Stimulated activated CD4-positive, alpha-beta T cell treated with anti-CD3 and anti-CD28 coated beads, TNF-alpha, amount 100 ng/mL, for 1 hour (primary cell): Measurements from ENCODE around the gene NXF1.
"Not testable (repeated sequence)": the region's sequence is repeated elsewhere in the genome, so short reads cannot be mapped to it uniquely, and the experiment has no call there.

Experiments used
- DNase-seq, 3 donors: peaks; one replicate each; pipeline ENCODE4 v3.0.0-alpha.2; 2020; ENCODE audit warnings: low read depth in 3 of 3, low spot score in 1 of 3

The NXF1 gene

DNA sequence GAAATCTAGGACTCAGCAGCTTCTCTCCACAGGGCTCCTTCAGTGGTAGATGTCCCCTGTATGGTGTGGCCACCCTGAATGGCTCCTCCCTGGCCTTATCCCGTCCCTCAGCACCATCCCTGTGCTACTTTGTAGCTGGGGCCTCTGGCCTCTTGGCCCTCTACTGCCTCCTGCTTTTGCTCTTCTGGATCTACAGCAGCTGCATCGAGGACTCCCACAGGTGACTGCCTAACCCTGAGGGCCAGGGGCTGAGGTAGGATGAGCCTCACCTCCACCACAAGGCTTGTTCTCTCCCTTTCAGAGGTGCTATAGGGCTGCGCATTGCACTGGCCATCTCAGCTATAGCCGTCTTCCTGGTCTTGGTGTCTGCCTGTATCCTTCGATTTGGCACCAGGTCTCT, 16.2 kb downstream of the NXF1 start:
- DNase-seq = no peak

DNA sequence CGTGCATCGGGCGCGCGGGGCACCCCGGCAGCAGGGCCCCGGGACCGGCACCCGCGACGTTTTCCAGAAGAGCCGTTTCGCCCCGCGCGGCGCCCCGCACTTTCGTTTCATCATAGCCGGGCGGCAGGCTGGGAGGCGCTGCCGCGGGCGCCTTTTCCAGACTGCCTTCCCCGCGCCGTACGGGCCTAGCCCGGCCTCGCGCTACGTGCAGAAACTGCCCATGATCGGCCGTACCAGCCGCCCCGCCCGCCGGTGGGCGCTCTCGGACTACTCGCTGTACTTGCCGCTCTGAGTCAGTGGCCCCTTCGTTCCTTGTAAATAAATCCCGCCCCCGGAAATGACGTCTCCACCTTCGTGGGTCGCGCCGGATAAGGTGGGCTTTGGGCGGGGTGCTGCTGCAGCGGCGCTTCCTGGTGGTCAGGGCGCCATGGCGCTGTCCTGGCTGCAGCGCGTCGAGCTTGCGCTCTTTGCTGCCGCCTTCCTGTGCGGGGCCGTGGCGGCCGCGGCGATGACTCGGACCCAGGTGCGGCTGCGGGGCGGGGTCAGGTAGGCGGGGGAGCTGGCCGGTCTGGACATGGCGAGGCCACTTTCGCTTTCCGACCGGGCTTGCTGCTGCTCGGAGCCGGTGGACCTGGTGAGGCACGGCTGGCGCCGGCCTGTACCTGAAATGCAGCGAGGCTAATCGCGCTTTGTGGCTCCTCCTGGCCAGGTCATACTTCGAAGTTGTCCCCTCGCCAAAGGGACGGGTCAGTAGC, 18.1 kb downstream of the NXF1 start, which contains the start of gene TMEM179B:
TSS of gene TMEM179B (plus strand) at position 398 of the 755 bp plus-strand sequence. CDS start at position 428, 30 bp downstream.
- DNase-seq = peak; percentile 91 to 94 (median 92)

DNA sequence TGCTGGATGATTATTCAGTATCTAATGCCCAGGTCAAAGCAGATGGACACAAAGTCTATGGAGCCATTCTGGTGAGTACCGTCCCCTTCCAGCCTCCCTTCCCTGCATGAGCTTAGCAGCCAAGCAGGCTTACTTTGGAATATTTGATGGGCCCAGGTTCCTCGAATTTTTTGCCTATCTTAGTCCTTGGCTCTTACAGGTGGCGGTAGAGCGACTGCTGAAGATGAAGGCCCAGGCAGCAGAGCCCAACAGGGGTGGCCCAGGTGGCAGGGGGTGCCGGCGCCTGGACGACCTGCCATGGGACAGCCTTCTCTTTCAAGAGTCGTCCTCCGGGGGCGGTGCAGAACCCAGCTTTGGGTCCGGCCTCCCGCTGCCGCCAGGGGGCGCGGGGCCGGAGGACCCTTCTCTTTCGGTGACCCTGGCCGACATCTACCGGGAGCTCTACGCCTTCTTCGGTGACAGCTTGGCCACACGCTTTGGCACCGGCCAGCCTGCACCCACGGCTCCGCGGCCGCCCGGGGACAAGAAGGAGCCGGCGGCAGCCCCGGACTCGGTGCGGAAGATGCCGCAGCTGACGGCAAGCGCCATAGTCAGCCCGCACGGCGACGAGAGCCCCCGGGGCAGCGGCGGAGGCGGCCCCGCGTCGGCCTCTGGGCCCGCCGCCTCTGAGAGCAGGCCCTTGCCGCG, 18.8 kb downstream of the NXF1 start:
- DNase-seq = peak; percentile 59 to 72 (median 64)

GRCh38 chr11:62782753-62783152, 22.5 kb downstream of the NXF1 start:
- DNase-seq = no peak

DNA sequence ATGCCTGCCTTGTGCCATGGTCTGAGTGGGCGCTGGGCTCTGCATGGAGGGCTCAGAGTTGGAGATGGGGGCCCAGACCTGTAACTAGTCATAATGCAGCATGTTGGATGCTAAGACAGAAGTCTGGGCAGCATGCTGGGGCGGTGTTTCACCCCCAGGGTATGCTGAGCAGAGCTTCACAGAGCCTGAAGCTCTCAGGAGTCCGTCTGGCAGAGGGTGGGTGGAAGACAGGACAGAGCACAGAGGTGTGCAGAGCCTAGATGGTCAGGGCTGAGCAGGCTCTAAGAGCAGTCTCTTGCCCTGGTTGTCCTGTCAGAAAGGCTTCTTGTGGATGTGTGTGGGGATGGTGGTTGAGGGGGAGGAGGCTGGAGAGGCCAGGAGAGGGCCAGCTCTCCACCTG, 26.8 kb downstream of the NXF1 start:
- DNase-seq = no peak

DNA sequence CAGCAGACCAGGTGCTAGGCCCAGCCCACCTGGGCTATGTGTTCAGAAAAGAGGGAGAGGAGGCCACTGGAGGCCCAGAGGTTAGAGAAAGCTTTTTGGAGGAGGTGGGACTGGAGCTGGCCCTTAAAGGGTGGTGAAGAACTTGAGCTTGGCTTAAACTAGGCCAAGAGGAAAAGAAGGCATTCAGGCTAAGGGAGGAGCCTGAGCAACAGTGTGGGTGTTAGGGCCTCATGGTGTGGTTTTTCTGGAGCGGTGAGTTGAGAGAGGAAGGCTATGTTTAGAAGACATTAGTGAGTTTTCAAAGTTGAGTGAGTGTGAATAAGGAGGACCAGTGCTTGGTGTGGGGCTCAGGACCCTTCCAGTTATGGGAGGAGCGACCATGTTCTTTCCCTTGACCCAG, 27.9 kb downstream of the NXF1 start:
- DNase-seq = no peak

DNA sequence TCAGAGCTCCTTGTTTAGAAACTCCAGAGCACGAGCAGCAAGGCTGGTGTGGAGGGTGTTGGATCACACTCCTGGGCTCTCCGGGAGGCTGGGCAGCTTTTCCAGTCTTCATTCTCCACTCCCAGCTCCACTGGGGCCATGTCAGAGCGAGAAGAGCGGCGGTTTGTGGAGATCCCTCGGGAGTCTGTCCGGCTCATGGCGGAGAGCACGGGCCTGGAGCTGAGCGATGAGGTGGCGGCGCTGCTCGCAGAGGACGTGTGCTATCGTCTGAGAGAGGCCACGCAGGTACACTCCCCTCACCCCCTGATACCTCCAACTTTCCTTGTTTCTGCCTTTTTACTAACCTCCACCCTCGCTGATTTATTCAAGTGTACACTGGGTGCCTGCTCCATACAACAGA, 29.6 kb downstream of the NXF1 start:
- DNase-seq = no peak

GRCh38 chr11:62774407-62774806, 30.8 kb downstream of the NXF1 start:
- no peak for DNase-seq

DNA sequence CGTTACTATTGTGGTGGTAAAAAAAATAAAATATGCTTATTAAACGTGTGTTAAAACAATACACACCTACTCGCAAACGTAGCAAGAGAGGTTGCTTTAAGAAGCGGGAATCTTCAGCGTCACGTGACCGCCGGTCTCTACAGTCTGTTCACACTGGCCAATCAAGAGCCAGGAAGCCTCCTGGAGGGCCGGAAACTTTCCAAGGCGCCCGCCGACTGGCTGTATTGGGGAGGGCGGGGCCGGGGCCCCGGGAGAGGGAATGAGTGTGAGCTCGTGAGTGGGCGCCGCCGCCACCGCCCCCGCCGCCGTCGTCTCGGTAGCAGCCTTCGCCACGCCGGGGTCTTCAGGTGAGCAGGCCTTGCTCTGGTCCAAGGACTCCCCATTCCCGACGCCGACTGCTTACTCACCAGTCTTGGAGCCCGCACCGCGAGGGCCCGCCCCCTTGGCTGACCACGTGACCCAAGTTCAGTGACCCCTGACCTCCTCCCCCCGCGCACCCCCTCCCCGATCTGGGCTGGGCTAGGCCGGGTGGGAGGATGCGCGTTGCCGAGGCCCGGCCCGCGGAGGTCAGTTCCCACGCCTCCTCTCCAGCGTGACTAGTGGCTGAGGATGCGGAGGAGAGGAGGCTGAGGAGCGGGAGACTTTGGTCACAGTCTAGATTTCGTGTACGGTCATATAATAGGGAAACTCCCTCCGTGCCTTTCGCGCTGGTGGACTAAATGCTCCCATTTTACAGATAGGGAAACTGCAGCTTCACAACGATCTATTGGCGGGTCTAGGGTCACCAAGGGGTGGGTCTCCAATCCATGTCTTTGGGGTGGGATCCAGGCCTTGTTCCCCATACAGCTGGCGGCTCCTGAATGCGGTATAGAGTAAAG, 33.9 kb downstream of the NXF1 start, which contains the start of gene TAF6L:
TSS of gene TAF6L (plus strand) at position 253 of the 878 bp plus-strand sequence. CDS start 4,388 bp downstream, outside the sequence.
- DNase-seq = peak; percentile 74 to 89 (median 78)

DNA sequence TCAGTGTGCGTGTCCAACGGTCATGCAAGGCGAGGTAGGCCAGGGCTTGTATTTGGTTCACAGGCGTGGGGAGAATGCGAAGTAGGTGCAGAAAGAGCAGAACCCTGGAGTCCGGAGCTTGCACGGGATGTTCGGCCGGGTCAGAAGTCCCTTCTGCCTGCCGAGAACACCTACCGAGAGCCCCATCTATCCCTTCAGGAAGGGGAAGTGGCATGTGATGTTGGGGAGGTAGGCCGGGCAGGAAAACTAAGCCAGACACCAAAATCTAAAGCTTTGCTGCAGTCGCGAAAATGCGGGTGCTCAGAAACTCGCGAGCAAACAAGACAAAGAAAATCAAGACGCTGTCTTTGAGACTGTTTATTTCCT, 34.5 kb downstream of the NXF1 start:
- DNase-seq = no peak

DNA sequence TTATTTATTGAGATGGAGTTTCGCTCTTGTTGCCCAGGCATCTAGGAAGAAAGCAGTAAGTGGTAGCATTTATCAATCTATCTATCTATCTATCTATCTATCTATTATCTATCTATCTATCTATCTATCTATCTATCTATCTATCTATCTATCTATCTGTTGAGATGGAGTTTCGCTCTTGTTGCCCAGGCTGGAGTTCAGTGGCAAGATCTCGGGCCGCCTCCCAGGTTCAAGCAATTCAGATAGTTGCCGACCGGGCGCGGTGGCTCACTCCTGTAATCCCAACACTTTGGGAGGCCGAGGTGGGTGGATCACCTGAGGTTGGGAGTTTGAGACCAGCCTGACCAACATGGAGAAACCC, 44.4 kb downstream of the NXF1 start:
- DNase-seq = not testable (repeated sequence)

DNA sequence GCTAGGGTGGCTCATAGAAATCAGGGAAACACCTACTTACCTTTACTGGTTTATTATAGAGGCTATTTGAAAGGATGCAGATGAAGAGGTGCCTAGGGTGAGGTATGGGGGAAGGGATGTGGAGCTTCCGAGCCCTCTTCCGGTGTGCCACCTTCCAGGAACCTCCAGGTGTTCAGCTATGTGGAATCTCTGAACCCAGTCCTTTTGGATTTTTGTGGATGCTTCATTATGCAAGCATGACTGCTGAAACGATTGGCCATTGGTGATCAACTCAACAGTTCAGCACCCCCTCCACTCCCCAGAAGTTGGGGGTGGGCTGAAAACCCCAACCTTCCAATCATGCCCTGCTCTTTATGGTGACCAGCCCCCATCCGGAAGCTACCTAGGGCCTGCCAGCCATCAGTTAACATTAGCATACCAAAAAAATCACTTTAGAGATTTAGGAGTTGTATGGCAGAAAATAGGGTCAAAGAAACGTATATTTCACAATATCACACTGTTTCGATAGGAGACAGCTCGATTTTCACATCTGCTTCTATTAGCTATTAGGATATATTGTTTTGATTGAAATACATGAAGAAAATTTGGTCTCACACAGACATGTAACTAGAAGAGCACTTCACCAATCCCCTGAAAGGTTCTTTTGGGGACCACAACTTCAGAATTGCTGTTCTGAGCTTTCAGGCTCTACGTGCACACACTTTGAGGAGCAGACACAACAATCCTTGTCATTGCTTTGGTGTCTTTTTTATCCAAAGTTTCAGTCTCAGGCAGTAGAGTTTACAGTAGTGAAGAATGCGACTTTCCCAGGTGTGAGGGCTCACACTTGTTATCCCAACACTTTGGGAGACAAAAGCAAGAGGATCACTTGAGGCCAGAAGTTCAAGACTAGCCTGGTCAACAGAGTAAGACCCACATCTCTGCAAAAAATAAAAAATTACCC, 47.1 kb downstream of the NXF1 start:
- no peak for DNase-seq

- no peak for DNase-seq
Observed at GRCh38 chr11:62755086-62755615, 50.1 kb downstream of the NXF1 start.

DNA sequence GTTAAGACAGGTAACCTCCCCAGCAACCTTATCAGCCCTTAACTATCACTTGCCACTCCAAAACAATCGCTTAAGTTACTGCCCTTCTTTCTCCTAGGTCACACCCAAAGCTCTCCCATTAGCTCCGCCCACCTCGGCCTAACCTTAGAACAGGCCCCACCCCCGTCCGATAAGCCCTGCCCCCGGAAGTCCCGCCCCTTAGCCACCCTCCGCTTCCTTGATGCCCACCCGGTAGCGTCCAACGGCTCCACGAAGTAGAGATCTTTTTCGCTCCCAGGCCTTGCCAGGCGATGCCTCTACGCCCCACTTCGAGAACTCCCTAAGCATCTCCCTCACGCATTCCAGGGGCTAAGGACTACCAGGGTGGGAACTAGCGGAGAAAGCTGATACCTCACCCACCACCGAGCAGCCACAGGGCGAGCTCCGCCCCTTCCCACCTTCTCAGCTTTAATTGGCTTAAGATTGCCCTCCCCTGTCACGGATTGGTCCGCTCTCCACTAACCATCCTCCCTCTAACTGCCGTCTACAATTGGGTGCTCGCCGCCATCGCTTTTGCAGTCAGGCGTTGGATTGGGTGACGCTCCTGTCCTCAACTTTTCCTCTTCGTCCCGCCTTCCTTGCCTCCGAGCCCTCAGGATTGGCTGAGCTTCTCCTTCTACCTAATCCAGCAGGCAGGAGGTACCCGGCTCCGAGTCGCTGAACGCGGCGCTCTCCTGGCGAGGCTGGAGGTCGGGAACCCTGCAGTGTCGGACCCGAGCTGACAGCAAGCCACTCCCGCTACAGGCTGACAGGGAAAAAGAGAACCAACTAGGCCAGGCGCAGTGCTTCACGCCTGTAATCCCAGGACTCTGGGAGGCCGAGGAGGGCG, 51.3 kb downstream of the NXF1 start, which contains the start of gene ZBTB3:
TSS of gene ZBTB3 (minus strand) at position 425 of the 868 bp plus-strand sequence. CDS start 496 bp downstream, outside the sequence.
- peak; percentile 89 to 94 (median 93) for DNase-seq

DNA sequence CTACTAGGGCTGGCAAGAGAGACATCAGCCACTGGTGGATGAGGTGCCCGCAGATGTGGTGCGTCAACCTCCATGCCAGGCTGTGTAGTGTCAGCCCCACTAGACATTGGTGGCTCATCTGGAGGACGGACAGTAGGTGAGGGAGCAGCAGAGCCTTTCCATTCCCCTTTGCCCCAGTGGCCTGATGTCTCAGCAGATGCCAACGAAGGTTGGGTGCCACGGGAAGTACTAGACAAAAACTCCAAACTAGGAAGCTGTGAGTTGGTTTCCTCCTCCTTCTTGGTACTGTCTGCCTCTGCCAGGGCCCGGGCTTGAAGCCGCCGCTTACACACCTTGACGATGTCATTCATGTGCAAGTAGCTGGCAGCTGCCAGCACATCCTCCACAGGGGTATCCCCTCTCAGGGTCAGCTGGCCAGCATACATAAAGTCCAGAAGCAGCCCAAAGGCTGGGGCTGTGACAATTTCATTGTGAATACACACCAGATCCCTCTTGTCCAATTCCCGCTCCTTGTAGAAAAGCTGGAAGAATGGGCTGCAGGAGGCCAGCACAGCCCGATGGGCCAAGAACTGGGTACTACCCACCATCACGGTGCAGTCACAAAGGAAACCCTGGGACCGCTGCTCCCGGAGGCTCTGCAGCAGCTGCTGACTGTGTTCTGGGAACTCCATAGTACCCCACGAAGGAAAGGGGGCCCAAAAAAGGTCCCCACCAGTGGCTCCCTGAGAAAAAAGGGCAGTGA, 52.1 kb downstream of the NXF1 start:
- DNase-seq = no peak

DNA sequence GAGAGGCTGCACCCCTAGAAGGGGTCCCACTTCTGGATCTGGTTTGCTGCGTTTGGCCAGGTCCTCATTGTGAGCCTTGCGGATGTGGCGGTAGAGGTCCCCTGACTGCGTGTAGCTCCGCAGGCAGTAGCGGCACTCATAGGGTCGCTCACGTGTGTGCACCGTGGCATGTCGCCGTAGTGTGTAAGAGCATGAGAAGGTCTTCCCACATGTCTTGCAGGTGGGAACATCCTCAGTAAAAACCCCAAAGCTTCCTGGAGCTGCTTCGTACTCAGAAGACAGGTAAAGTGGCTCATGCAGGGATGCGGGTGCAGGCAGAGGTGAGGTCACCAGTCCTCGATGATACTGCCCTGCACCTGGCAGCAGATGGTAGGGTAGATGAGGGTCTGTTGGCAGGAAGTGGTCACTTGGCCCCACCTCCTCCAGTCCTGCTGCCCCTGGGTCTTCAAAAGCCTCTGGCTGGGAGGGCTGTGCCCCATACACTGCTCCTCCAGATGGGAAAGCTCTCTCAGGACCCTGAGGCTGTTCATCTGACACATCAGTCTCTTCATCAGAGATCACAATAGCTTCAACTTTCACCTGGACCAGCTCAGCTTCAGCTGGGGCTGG, 53.0 kb downstream of the NXF1 start:
- DNase-seq = no peak

- not testable (repeated sequence) for DNase-seq
Observed at GRCh38 chr11:62749931-62750330, 55.3 kb downstream of the NXF1 start.
